ENCODE measurements around the gene IRF8.
"Not testable (repeated sequence)": the region's sequence is repeated elsewhere in the genome, so short reads cannot be mapped to it uniquely, and the experiment has no call there.

IRF8 gene

GRCh38 chr16:85900027-85900792 is 1.2 kb downstream of the IRF8 start:
- Histone ChIP-seq H3K4me3 (ENCODE audit: low read length) (no peak overlapping the region), H3K36me3 (ENCODE audit: insufficient read depth, low read length) (no peaks in the 10 kb centered on the region), H3K27me3 (ENCODE audit: control insufficient read depth, insufficient read depth, low read length) (peaks cover 64% of the 10 kb centered on the region), H3K9me3 (replicated peaks; ENCODE audit: low read length) (no peaks in the 10 kb centered on the region), H3K4me2 (ENCODE audit: low read length) (no peak overlapping the region), H3K9ac (ENCODE audit: low read depth, low read length) (no peak overlapping the region), H3K4me1 (ENCODE audit: control insufficient read depth, insufficient read depth, low read length) (no peaks in the 10 kb centered on the region)

GRCh38 chr16:85901110-85901509 is 2.1 kb downstream of the IRF8 start:
- Histone ChIP-seq H3K36me3 (ENCODE audit: insufficient read depth, low read length) (no peaks in the 10 kb centered on the region), H3K9ac (ENCODE audit: low read depth, low read length) (no peak overlapping the region), H3K4me3 (ENCODE audit: low read length) (no peak overlapping the region), H3K9me3 (replicated peaks; ENCODE audit: low read length) (no peaks in the 10 kb centered on the region), H3K4me1 (ENCODE audit: control insufficient read depth, insufficient read depth, low read length) (no peaks in the 10 kb centered on the region), H3K4me2 (ENCODE audit: low read length) (no peak overlapping the region), H3K27me3 (ENCODE audit: control insufficient read depth, insufficient read depth, low read length) (peaks cover 55% of the 10 kb centered on the region)

- Histone ChIP-seq H3K36me3 (ENCODE audit: insufficient read depth, low read length) (no peaks in the 10 kb centered on the region), H3K4me3 (ENCODE audit: low read length) (no peak overlapping the region), H3K4me2 (ENCODE audit: low read length) (no peak overlapping the region), H3K4me1 (ENCODE audit: control insufficient read depth, insufficient read depth, low read length) (no peaks in the 10 kb centered on the region), H3K9me3 (replicated peaks; ENCODE audit: low read length) (no peaks in the 10 kb centered on the region), H3K27me3 (ENCODE audit: control insufficient read depth, insufficient read depth, low read length) (peaks cover 53% of the 10 kb centered on the region), H3K9ac (ENCODE audit: low read depth, low read length) (no peak overlapping the region)
Observed at GRCh38 chr16:85901773-85902365, 2.9 kb downstream of the IRF8 start.

- no peak overlapping the region for H3K4me2 ChIP-seq (ENCODE audit: low read length)
- peaks cover 46% of the 10 kb centered on the region for H3K27me3 ChIP-seq (ENCODE audit: control insufficient read depth, insufficient read depth, low read length)
- no peak overlapping the region for H3K4me3 ChIP-seq (ENCODE audit: low read length)
- H3K9me3 ChIP-seq (replicated peaks; ENCODE audit: low read length): no peaks in the 10 kb centered on the region
- no peak overlapping the region for H3K9ac ChIP-seq (ENCODE audit: low read depth, low read length)
- H3K36me3 ChIP-seq (ENCODE audit: insufficient read depth, low read length): no peaks in the 10 kb centered on the region
- no peaks in the 10 kb centered on the region for H3K4me1 ChIP-seq (ENCODE audit: control insufficient read depth, insufficient read depth, low read length)
Observed at GRCh38 chr16:85902366-85903155, 3.6 kb downstream of the IRF8 start.

- Histone ChIP-seq H3K36me3 (ENCODE audit: insufficient read depth, low read length) (no peaks in the 10 kb centered on the region), H3K4me1 (ENCODE audit: control insufficient read depth, insufficient read depth, low read length) (no peaks in the 10 kb centered on the region), H3K4me2 (ENCODE audit: low read length) (no peak overlapping the region), H3K27me3 (ENCODE audit: control insufficient read depth, insufficient read depth, low read length) (peaks cover 36% of the 10 kb centered on the region), H3K4me3 (ENCODE audit: low read length) (no peak overlapping the region), H3K9ac (ENCODE audit: low read depth, low read length) (no peak overlapping the region), H3K9me3 (replicated peaks; ENCODE audit: low read length) (no peaks in the 10 kb centered on the region)
Observed at GRCh38 chr16:85903559-85903958, 4.6 kb downstream of the IRF8 start.

GRCh38 chr16:85905110-85906095 is 6.4 kb downstream of the IRF8 start:
- H3K27me3 ChIP-seq (ENCODE audit: control insufficient read depth, insufficient read depth, low read length): peaks cover 19% of the 10 kb centered on the region

GRCh38 chr16:85906349-85906748 is 7.4 kb downstream of the IRF8 start:
- Histone ChIP-seq H3K4me1 (ENCODE audit: control insufficient read depth, insufficient read depth, low read length) (no peaks in the 10 kb centered on the region), H3K27me3 (ENCODE audit: control insufficient read depth, insufficient read depth, low read length) (peaks cover 12% of the 10 kb centered on the region), H3K9ac (ENCODE audit: low read depth, low read length) (no peak overlapping the region), H3K4me3 (ENCODE audit: low read length) (no peak overlapping the region), H3K9me3 (replicated peaks; ENCODE audit: low read length) (no peaks in the 10 kb centered on the region), H3K4me2 (ENCODE audit: low read length) (no peak overlapping the region), H3K36me3 (ENCODE audit: insufficient read depth, low read length) (no peaks in the 10 kb centered on the region)

More at GRCh38 chr16:85905110-85906095, 6.4 kb downstream of the IRF8 start:
- H3K9ac ChIP-seq (ENCODE audit: low read depth, low read length): no peak overlapping the region
- no peaks in the 10 kb centered on the region for H3K36me3 ChIP-seq (ENCODE audit: insufficient read depth, low read length)
- no peak overlapping the region for H3K4me2 ChIP-seq (ENCODE audit: low read length)
- H3K9me3 ChIP-seq (replicated peaks; ENCODE audit: low read length): no peaks in the 10 kb centered on the region
- H3K4me3 ChIP-seq (ENCODE audit: low read length): no peak overlapping the region
- no peaks in the 10 kb centered on the region for H3K4me1 ChIP-seq (ENCODE audit: control insufficient read depth, insufficient read depth, low read length)

GRCh38 chr16:85907231-85907630 is 8.3 kb downstream of the IRF8 start:
- not testable (repeated sequence) for H3K4me1 ChIP-seq (ENCODE audit: control insufficient read depth, insufficient read depth, low read length); H3K4me3 ChIP-seq (ENCODE audit: low read length); H3K36me3 ChIP-seq (ENCODE audit: insufficient read depth, low read length); H3K4me2 ChIP-seq (ENCODE audit: low read length); H3K9me3 ChIP-seq (replicated peaks; ENCODE audit: low read length); H3K9ac ChIP-seq (ENCODE audit: low read depth, low read length)
- peaks cover 11% of the 10 kb centered on the region for H3K27me3 ChIP-seq (ENCODE audit: control insufficient read depth, insufficient read depth, low read length)

GRCh38 chr16:85908444-85908843 is 9.5 kb downstream of the IRF8 start:
- H3K9me3 ChIP-seq (replicated peaks; ENCODE audit: low read length): no peaks in the 10 kb centered on the region
- no peak overlapping the region for H3K4me2 ChIP-seq (ENCODE audit: low read length)
- H3K9ac ChIP-seq (ENCODE audit: low read depth, low read length): no peak overlapping the region
- H3K4me3 ChIP-seq (ENCODE audit: low read length): no peak overlapping the region
- peaks cover 12% of the 10 kb centered on the region for H3K27me3 ChIP-seq (ENCODE audit: control insufficient read depth, insufficient read depth, low read length)
- H3K4me1 ChIP-seq (ENCODE audit: control insufficient read depth, insufficient read depth, low read length): no peaks in the 10 kb centered on the region
- H3K36me3 ChIP-seq (ENCODE audit: insufficient read depth, low read length): no peaks in the 10 kb centered on the region

- Histone ChIP-seq H3K4me2 (ENCODE audit: low read length) (no peak overlapping the region), H3K9ac (ENCODE audit: low read depth, low read length) (no peak overlapping the region), H3K4me3 (ENCODE audit: low read length) (no peak overlapping the region), H3K36me3 (ENCODE audit: insufficient read depth, low read length) (no peaks in the 10 kb centered on the region), H3K4me1 (ENCODE audit: control insufficient read depth, insufficient read depth, low read length) (no peaks in the 10 kb centered on the region), H3K27me3 (ENCODE audit: control insufficient read depth, insufficient read depth, low read length) (peaks cover 12% of the 10 kb centered on the region), H3K9me3 (replicated peaks; ENCODE audit: low read length) (no peaks in the 10 kb centered on the region)
Observed at GRCh38 chr16:85908889-85909589, 10.1 kb downstream of the IRF8 start.

All from skeletal muscle satellite cell (primary cell).